H1 (cell line): ENCODE data around the gene ASIC1. TPM values are rescaled to one million over a fixed set of nuclear protein-coding genes. Genes with fewer than 3 reads are reported as not detected.

Experiments used
- RFX5 ChIP-seq: IDR thresholded peaks from 2 replicates; pipeline ENCODE4 v1.6.1; 2011; ENCODE audit warnings: low read depth, low read length, improper control_type of control experiment, borderline replicate concordance
- polyA plus RNA-seq, 7 experiments: library from polyadenylated mRNA; depleted of rRNA in 3 of 7; stranded (reverse) in 5 of 7; unstranded in 2 of 7; fragments of >200 nt in 5 of 7; fragments of 200-250 nt in 2 of 7; gene quantifications; 1 replicate in 5 of 7; 2 replicates in 1 of 7; 4 replicates in 1 of 7; pipeline versions ENCODE4 v1.2.1 to v1.2.3, GENCODE V29; 2011 to 2013; ENCODE audit warnings: missing spikeins in 2 of 7, mixed read lengths in 2 of 7
- total RNA-seq: library from RNA; stranded (reverse); fragmentation: NEBNext Ultra II Directional; extraction: Animal tissue kit (Norgen Biotek cat#: 25700); gene quantifications from 2 replicates; pipeline ENCODE4 v1.2.1, GENCODE V29; 2021

The ASIC1 gene
- total and polyA plus RNA-seq, 2 of the 8 experiments (the other 6 are each of a cell fraction or from before 2014, with no cell fraction given) = 2.4 to 4.4 TPM

GRCh38 chr12:50084775-50085614 lies 27.6 kb downstream of the ASIC1 start, which contains the start of gene SMARCD1 (continued):
- TF ChIP-seq RFX5 = peak; percentile 52; the same call in 1 of the 2 replicates
